ENCODE results near the gene SDF2. TPM values are rescaled to one million over a fixed set of nuclear protein-coding genes. Genes with fewer than 3 reads are reported as not detected.
A peak's percentile ranks its signal among the peaks of the same experiment; 100 is the strongest.

Gene SDF2
- total and polyA plus RNA-seq, 9 of the 15 experiments (the other 6 are each of a cell fraction or from before 2014, with no cell fraction given), result 41.2 to 132 (median 65.6) TPM

GRCh38 chr17:28643983-28644786 is 17.5 kb downstream of the SDF2 start (continued):
- TF ChIP-seq TBL1XR1 (IDR thresholded peaks at IDR 0.05; ENCODE audit: low read length in 2 of 2), result no peak
- TF ChIP-seq ZNF197 (CRISPR knock-in tag; IDR thresholded peaks at IDR 0.05; ENCODE audit: low read depth), result no peak
- TF ChIP-seq BMI1 (IDR thresholded peaks at IDR 0.05; ENCODE audit: low read length), result no peak
- TF ChIP-seq PRDM10 (IDR thresholded peaks at IDR 0.05; ENCODE audit: partially characterized antibody), result peak; percentile 6
- TF ChIP-seq KAT2B (IDR thresholded peaks at IDR 0.05; ENCODE audit: low read depth, low read length), result no peak
- 0 out of 2 replicates have a peak, but pooled peaks have one; percentile 12 for TF ChIP-seq PPARD (CRISPR knock-in tag; IDR thresholded peaks at IDR 0.05)
- peak; percentile 43 for TF ChIP-seq CHD1 (IDR thresholded peaks at IDR 0.05; ENCODE audit: low read length)
- no peak for TF ChIP-seq ZBTB26 (CRISPR knock-in tag; IDR thresholded peaks at IDR 0.05)
- TF ChIP-seq RBBP5 (IDR thresholded peaks at IDR 0.05; ENCODE audit: borderline replicate concordance, insufficient read depth, low read length, poor library complexity, severe bottlenecking), result no peak
- peak; percentile 61 to 87; a peak in 2 of 4 replicates for TF ChIP-seq SIN3A (IDR thresholded peaks at IDR 0.05; ENCODE audit: borderline replicate concordance in 2 of 2, control insufficient read depth in 1 of 2, low read depth in 2 of 2, low read length in 2 of 2)
- TF ChIP-seq CHD2 (IDR thresholded peaks at IDR 0.05; ENCODE audit: low read depth, low read length), result 0 out of 2 replicates have a peak, but pooled peaks have one; percentile 15
- TF ChIP-seq EWSR1 (IDR thresholded peaks at IDR 0.05; ENCODE audit: borderline replicate concordance, low read depth, partially characterized antibody), result no peak
- no peak for TF ChIP-seq GTF2E2 (tag; IDR thresholded peaks at IDR 0.05)
- TF ChIP-seq GABPB2 (CRISPR knock-in tag; conservative IDR thresholded peaks at IDR 0.05), result no peak
- no peak for TF ChIP-seq WHSC1 (IDR thresholded peaks at IDR 0.05; ENCODE audit: low read length)
- peak in 1 of 2 experiments; percentile 33; a peak in 1 of 4 replicates for TF ChIP-seq FOXK2 (conservative IDR thresholded peaks at IDR 0.05 in 1 of 2, IDR thresholded peaks at IDR 0.05 in 1 of 2; ENCODE audit: low read depth in 2 of 2)
- TF ChIP-seq CTCFL (IDR thresholded peaks at IDR 0.05; ENCODE audit: borderline replicate concordance, insufficient read depth, low read depth, low read length, poor library complexity, severe bottlenecking), result no peak
- TF ChIP-seq MEF2A (IDR thresholded peaks at IDR 0.05; ENCODE audit: control insufficient read depth, low read depth, low read length), result 0 out of 2 replicates have a peak, but pooled peaks have one; percentile 20
- no peak for TF ChIP-seq ZNF253 (CRISPR knock-in tag; conservative IDR thresholded peaks at IDR 0.05)
- TF ChIP-seq HDAC2 (IDR thresholded peaks at IDR 0.05), result 0 out of 2 replicates have a peak, but pooled peaks have one; percentile 23
